ENCODE data around the gene VPS51.

DNA sequence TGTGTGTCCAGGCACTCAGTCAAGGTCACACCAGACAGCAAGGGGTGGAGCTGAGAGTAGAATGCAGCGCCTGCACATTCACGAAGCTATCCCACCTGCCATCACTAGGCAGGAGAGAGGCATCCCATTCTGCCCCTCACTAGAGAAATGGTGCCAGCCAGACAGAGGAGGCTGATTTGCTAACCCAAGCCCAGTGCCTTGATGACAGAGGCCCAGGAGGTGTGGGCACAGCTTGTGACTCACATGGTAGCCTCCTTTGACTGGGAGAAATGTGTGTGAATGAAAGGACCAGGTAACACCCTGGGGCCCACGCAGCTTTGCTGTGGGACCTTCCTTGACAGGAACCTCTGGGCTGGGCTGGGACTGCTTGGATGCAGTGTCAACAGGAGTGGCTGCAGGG, 32.5 kb upstream of the VPS51 start:
- no peak for TF ChIP-seq CTCF (conservative IDR thresholded peaks at IDR 0.05)
- no peak for TF ChIP-seq ZFX (IDR thresholded peaks at IDR 0.05)
